ENCODE measurements around the gene TNNI3K.

Gene TNNI3K

GRCh38 chr1:74286414-74286813 lies 51.2 kb downstream of the TNNI3K start:
- H3K9ac ChIP-seq (ENCODE audit: insufficient read length, low read depth), result no peak overlapping the region
- TF ChIP-seq YY1 (IDR thresholded peaks at IDR 0.05; ENCODE audit: insufficient read depth, insufficient read length) (no peak), SUZ12 (IDR thresholded peaks at IDR 0.05; ENCODE audit: extremely low read depth, insufficient read depth, insufficient read length) (no peak), ZNF274 (IDR thresholded peaks at IDR 0.05; ENCODE audit: low read depth, low read length) (no peak)
- H3K4me3 ChIP-seq (ENCODE audit: insufficient read length, low read depth), result no peak overlapping the region
- no peaks in the 10 kb centered on the region for H3K36me3 ChIP-seq (ENCODE audit: insufficient read depth, insufficient read length, low read length)
- no peaks in the 10 kb centered on the region for H3K27me3 ChIP-seq (ENCODE audit: insufficient read depth, insufficient read length)
- no peaks in the 10 kb centered on the region for H3K4me1 ChIP-seq (ENCODE audit: insufficient read depth, insufficient read length)
- DNase-seq (ENCODE audit: low read depth, low spot score), result no peak
- no peaks in the 10 kb centered on the region for H3K9me3 ChIP-seq (ENCODE audit: insufficient read depth, low read length)

GRCh38 chr1:74314438-74314837 lies 79.3 kb downstream of the TNNI3K start:
- Histone ChIP-seq H3K4me3 (ENCODE audit: insufficient read length, low read depth) (no peak overlapping the region), H3K36me3 (ENCODE audit: insufficient read depth, insufficient read length, low read length) (no peaks in the 10 kb centered on the region), H3K4me1 (ENCODE audit: insufficient read depth, insufficient read length) (no peaks in the 10 kb centered on the region), H3K27me3 (ENCODE audit: insufficient read depth, insufficient read length) (no peaks in the 10 kb centered on the region), H3K9me3 (ENCODE audit: insufficient read depth, low read length) (no peaks in the 10 kb centered on the region), H3K9ac (ENCODE audit: insufficient read length, low read depth) (no peak overlapping the region)
- DNase-seq (ENCODE audit: low read depth, low spot score), result no peak
- TF ChIP-seq SUZ12 (IDR thresholded peaks at IDR 0.05; ENCODE audit: extremely low read depth, insufficient read depth, insufficient read length), result no peak
- TF ChIP-seq ZNF274 (IDR thresholded peaks at IDR 0.05; ENCODE audit: low read depth, low read length), result no peak
- TF ChIP-seq YY1 (IDR thresholded peaks at IDR 0.05; ENCODE audit: insufficient read depth, insufficient read length), result no peak

- Histone ChIP-seq H3K4me1 (ENCODE audit: insufficient read depth, insufficient read length) (no peaks in the 10 kb centered on the region), H3K36me3 (ENCODE audit: insufficient read depth, insufficient read length, low read length) (no peaks in the 10 kb centered on the region), H3K9me3 (ENCODE audit: insufficient read depth, low read length) (no peaks in the 10 kb centered on the region), H3K9ac (ENCODE audit: insufficient read length, low read depth) (no peak overlapping the region), H3K27me3 (ENCODE audit: insufficient read depth, insufficient read length) (no peaks in the 10 kb centered on the region), H3K4me3 (ENCODE audit: insufficient read length, low read depth) (no peak overlapping the region)
- TF ChIP-seq ZNF274 (IDR thresholded peaks at IDR 0.05; ENCODE audit: low read depth, low read length), result no peak
- no peak for TF ChIP-seq YY1 (IDR thresholded peaks at IDR 0.05; ENCODE audit: insufficient read depth, insufficient read length)
- TF ChIP-seq SUZ12 (IDR thresholded peaks at IDR 0.05; ENCODE audit: extremely low read depth, insufficient read depth, insufficient read length), result no peak
- DNase-seq (ENCODE audit: low read depth, low spot score), result peak; percentile 13
These were observed 81.1 kb downstream of the TNNI3K start for GRCh38 chr1:74316302-74316701.

GRCh38 chr1:74317663-74318062 lies 82.5 kb downstream of the TNNI3K start:
- TF ChIP-seq ZNF274 (IDR thresholded peaks at IDR 0.05; ENCODE audit: low read depth, low read length) (no peak), SUZ12 (IDR thresholded peaks at IDR 0.05; ENCODE audit: extremely low read depth, insufficient read depth, insufficient read length) (no peak), YY1 (IDR thresholded peaks at IDR 0.05; ENCODE audit: insufficient read depth, insufficient read length) (no peak)
- H3K9me3 ChIP-seq (ENCODE audit: insufficient read depth, low read length), result no peaks in the 10 kb centered on the region
- H3K4me3 ChIP-seq (ENCODE audit: insufficient read length, low read depth), result no peak overlapping the region
- no peak for DNase-seq (ENCODE audit: low read depth, low spot score)
- no peaks in the 10 kb centered on the region for H3K27me3 ChIP-seq (ENCODE audit: insufficient read depth, insufficient read length)
- no peaks in the 10 kb centered on the region for H3K4me1 ChIP-seq (ENCODE audit: insufficient read depth, insufficient read length)
- H3K9ac ChIP-seq (ENCODE audit: insufficient read length, low read depth), result no peak overlapping the region
- no peaks in the 10 kb centered on the region for H3K36me3 ChIP-seq (ENCODE audit: insufficient read depth, insufficient read length, low read length)

- no peak for TF ChIP-seq ZNF274 (IDR thresholded peaks at IDR 0.05; ENCODE audit: low read depth, low read length)
- TF ChIP-seq YY1 (IDR thresholded peaks at IDR 0.05; ENCODE audit: insufficient read depth, insufficient read length), result no peak
- no peak for TF ChIP-seq SUZ12 (IDR thresholded peaks at IDR 0.05; ENCODE audit: extremely low read depth, insufficient read depth, insufficient read length)
- DNase-seq (ENCODE audit: low read depth, low spot score), result no peak
- Histone ChIP-seq H3K9ac (ENCODE audit: insufficient read length, low read depth) (no peak overlapping the region), H3K4me1 (ENCODE audit: insufficient read depth, insufficient read length) (no peaks in the 10 kb centered on the region), H3K4me3 (ENCODE audit: insufficient read length, low read depth) (no peak overlapping the region), H3K36me3 (ENCODE audit: insufficient read depth, insufficient read length, low read length) (no peaks in the 10 kb centered on the region), H3K9me3 (ENCODE audit: insufficient read depth, low read length) (peaks cover 12% of the 10 kb centered on the region; the same call in 1 of the 2 replicates), H3K27me3 (ENCODE audit: insufficient read depth, insufficient read length) (no peaks in the 10 kb centered on the region)
These were observed 88.8 kb downstream of the TNNI3K start for GRCh38 chr1:74323937-74324473.

GRCh38 chr1:74324684-74325448 lies 89.7 kb downstream of the TNNI3K start:
- TF ChIP-seq YY1 (IDR thresholded peaks at IDR 0.05; ENCODE audit: insufficient read depth, insufficient read length), result no peak
- Histone ChIP-seq H3K27me3 (ENCODE audit: insufficient read depth, insufficient read length) (no peaks in the 10 kb centered on the region), H3K4me3 (ENCODE audit: insufficient read length, low read depth) (no peak overlapping the region), H3K4me1 (ENCODE audit: insufficient read depth, insufficient read length) (no peaks in the 10 kb centered on the region), H3K9ac (ENCODE audit: insufficient read length, low read depth) (no peak overlapping the region), H3K36me3 (ENCODE audit: insufficient read depth, insufficient read length, low read length) (no peaks in the 10 kb centered on the region), H3K9me3 (ENCODE audit: insufficient read depth, low read length) (peaks cover 12% of the 10 kb centered on the region; the same call in 1 of the 2 replicates)
- DNase-seq (ENCODE audit: low read depth, low spot score), result no peak

GRCh38 chr1:74328851-74329250 lies 93.7 kb downstream of the TNNI3K start:
- Histone ChIP-seq H3K4me3 (ENCODE audit: insufficient read length, low read depth) (no peak overlapping the region), H3K4me1 (ENCODE audit: insufficient read depth, insufficient read length) (no peaks in the 10 kb centered on the region), H3K36me3 (ENCODE audit: insufficient read depth, insufficient read length, low read length) (no peaks in the 10 kb centered on the region), H3K9me3 (ENCODE audit: insufficient read depth, low read length) (peaks cover 12% of the 10 kb centered on the region; the same call in 1 of the 2 replicates), H3K9ac (ENCODE audit: insufficient read length, low read depth) (no peak overlapping the region), H3K27me3 (ENCODE audit: insufficient read depth, insufficient read length) (no peaks in the 10 kb centered on the region)
- no peak for DNase-seq (ENCODE audit: low read depth, low spot score)
- no peak for TF ChIP-seq ZNF274 (IDR thresholded peaks at IDR 0.05; ENCODE audit: low read depth, low read length)
- no peak for TF ChIP-seq SUZ12 (IDR thresholded peaks at IDR 0.05; ENCODE audit: extremely low read depth, insufficient read depth, insufficient read length)
- TF ChIP-seq YY1 (IDR thresholded peaks at IDR 0.05; ENCODE audit: insufficient read depth, insufficient read length), result no peak
